Measurements from ENCODE around the gene MAP2K2. TPM values are rescaled to one million over a fixed set of nuclear protein-coding genes. Genes with fewer than 3 reads are reported as not detected.

The MAP2K2 gene
- polyA plus RNA-seq, 2 of the 4 experiments (the other 2 are of a cell fraction): 41.7 to 115 TPM

DNA sequence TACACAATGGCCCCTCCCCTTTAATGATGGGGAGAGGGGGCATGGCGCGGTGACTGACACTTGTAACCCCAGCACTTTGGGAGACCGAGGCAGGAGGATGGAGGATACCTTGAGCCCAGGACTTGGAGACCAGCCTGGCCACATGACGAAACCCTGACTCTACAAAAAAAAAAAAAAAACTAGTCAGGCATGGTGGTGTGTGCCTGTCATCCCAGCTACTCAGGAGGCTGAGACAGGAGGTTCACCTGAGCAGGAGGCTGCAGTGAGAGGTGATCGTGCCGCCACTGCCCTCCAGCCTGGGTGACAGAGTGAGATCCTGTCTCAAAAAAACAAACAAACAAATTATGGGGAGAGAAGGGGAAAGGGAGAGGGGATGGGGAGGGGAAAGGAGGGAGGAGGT, 43.4 kb downstream of the MAP2K2 start:
- ChIA-PET POLR2A (no interaction called here), CTCF (interaction anchor here (0.7 kb wide), 1 partner anchor 26 kb away, joined by 3 read pairs; no protein-coding TSS in a partner anchor)
- Histone ChIP-seq H3K4me2 (no peak overlapping the region), H3K4me3 (no peak overlapping the region), H3K27ac (no peak overlapping the region), H3K4me1 (no peaks in the 10 kb centered on the region), H3K9me3 (no peaks in the 10 kb centered on the region)
- TF ChIP-seq MYC (IDR thresholded peaks at IDR 0.05; ENCODE audit: borderline replicate concordance, low read length): no peak
- TF ChIP-seq NR3C1 (IDR thresholded peaks at IDR 0.05): no peak
- no peak for TF ChIP-seq RCOR1 (IDR thresholded peaks at IDR 0.05; ENCODE audit: low read depth, low read length)
- no peak for TF ChIP-seq GATA3 (IDR thresholded peaks at IDR 0.05; ENCODE audit: borderline replicate concordance)
- no peak for TF ChIP-seq TP53 (CRISPR knock-in tag; IDR thresholded peaks at IDR 0.05)
- TF ChIP-seq USF2 (IDR thresholded peaks at IDR 0.05): no peak
- TF ChIP-seq RNF2 (IDR thresholded peaks at IDR 0.05; ENCODE audit: borderline replicate concordance, low read depth): no peak
- TF ChIP-seq KDM5A (IDR thresholded peaks at IDR 0.05): no peak
- TF ChIP-seq RARB (CRISPR knock-in tag; IDR thresholded peaks at IDR 0.05): no peak
- TF ChIP-seq REST (IDR thresholded peaks at IDR 0.05): no peak
- no peak for TF ChIP-seq JUNB (IDR thresholded peaks at IDR 0.05)
- no peak for TF ChIP-seq PHF8 (IDR thresholded peaks at IDR 0.05; ENCODE audit: borderline replicate concordance, low read depth)
- TF ChIP-seq POLR2AphosphoS2 (conservative IDR thresholded peaks at IDR 0.05; ENCODE audit: low read length): no peak
- no peak for TF ChIP-seq ATOH8 (CRISPR knock-in tag; IDR thresholded peaks at IDR 0.05; ENCODE audit: low read depth)
- TF ChIP-seq, protein P1, sequence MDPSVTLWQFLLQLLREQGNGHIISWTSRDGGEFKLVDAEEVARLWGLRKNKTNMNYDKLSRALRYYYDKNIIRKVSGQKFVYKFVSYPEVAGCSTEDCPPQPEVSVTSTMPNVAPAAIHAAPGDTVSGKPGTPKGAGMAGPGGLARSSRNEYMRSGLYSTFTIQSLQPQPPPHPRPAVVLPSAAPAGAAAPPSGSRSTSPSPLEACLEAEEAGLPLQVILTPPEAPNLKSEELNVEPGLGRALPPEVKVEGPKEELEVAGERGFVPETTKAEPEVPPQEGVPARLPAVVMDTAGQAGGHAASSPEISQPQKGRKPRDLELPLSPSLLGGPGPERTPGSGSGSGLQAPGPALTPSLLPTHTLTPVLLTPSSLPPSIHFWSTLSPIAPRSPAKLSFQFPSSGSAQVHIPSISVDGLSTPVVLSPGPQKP (IDR thresholded peaks at IDR 0.05; ENCODE audit: low read depth, low read length): no peak
- TF ChIP-seq SREBF2 (IDR thresholded peaks at IDR 0.05): no peak
- TF ChIP-seq CHD4 (IDR thresholded peaks at IDR 0.05; ENCODE audit: borderline replicate concordance): no peak
- TF ChIP-seq BHLHE40 (IDR thresholded peaks at IDR 0.05; ENCODE audit: low read depth, low read length): no peak
- TF ChIP-seq BCL3 (IDR thresholded peaks at IDR 0.05): no peak
- no peak for TF ChIP-seq EP300 (IDR thresholded peaks at IDR 0.05)
- ATAC-seq (no peak), FAIRE-seq (no peak), DNase-seq (ENCODE audit: low read depth in 1 of 2, low spot score in 1 of 2) (no peak)
- WGBS (ENCODE audit: missing lambda C conversion rate): 90% methylated on average over 6 of the region's 6 CpGs

Data from A549 (cell line).